GM03348 (cell line): ENCODE data around the gene NFIC.

Experiments used
- DNase-seq: peaks from one replicate; pipeline ENCODE4 v3.0.0; 2012; ENCODE audit warnings: low spot score

The NFIC gene

DNA sequence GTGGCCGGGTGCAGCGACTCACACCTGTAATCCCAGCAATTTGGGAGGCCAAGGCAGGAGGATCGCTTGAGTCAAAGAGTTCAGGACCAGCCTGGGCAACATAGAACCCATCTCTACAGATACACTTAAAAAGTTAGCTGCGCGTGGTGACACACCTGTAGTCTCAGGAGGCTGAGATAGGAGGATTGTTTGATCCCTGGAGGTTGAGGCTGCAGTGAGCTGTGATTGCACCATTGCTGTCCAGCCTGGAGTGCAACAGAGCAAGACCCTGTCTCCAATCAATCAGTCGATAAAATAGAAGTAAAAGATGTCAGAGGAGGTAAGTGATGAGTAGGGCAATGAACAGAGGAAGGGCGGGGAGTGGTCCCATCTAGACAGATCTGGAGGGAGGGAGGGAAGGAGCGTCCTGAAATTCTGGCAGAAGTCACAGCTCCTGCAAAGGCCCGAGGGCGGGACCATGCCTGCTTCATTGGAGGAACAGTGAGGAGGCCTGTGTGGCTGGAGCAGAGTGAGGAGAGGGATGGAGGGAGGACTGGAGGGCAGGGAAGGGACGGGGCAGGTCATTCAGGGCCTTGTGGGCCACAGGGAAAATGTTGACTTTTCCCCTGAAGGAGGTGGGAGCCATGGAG lies 104.2 kb downstream of the NFIC start:
- no peak for DNase-seq

DNA sequence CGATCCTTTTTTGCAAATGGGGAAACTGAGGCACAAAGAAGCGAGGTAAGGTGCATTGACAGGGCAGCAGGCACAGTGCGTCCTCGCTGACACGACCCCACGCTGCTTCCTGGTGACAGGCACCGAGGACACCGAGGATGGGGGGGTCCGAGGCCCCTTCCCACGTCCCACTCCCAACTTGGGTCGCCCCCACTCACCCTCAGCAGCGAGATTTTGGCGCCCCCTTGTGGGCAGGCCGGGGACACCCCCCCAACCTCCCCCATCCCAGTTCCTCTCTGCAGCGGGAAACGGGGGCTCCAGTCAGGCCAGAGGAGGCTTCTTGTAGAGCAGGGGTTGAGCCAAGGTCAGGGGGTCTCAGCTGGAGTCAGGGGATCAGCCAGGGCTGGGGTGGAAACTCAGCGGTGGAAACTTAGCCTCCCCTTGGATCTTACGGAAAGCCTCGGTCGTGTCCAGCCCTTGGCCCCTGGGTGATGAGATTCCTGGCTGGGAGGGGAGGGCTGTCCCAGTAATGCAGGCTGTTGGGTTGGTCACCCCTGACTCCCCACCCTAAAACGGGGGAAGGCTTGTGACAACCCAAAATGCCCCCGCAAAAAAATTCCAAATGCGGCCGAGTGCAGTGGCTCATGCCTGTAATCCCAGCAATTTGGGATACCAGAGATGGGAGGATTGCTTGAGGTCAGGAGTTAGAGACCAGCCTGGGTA lies 105.7 kb downstream of the NFIC start:
- DNase-seq = peak; percentile 83

DNA sequence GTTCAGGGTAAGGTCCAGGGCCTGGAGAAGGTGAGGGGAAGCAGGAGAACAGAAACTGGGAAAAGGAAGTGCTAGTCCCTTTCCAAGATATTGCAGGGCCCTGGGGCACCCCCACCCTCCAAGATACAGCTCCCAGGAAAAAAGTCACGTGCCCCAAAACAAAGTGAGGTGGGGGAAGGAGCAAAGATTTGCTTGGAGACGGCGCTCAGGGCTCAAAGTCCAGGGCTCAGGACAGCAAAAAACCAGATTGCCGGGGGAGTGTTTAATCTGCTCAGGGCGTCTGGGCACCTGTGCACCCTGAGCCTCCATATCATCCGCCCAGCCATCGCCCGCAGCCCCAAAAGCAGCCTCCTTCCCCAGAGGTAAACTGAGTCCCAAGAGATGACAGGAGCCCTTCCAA lies 107.6 kb downstream of the NFIC start:
- DNase-seq = no peak

DNA sequence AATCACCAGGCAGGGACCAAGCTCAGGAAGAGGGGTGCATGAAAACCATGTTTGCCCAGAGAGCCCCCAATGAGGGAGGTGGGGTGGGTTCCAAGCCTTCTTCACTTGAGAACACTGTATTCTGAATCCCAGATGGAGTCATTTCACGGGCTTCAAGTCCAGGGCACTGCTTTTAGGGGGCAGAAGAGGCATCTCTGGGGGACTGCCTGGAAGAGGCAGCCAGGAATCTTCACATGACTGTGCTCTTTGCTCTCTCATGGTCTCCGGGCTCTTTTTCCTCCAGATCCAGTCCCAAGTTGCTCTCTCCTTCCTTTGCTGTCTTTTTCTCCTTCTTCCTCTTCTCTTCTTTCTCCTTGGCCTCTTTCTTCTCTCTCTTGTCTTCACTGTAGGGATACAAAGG lies 108.2 kb downstream of the NFIC start:
- DNase-seq = no peak

DNA sequence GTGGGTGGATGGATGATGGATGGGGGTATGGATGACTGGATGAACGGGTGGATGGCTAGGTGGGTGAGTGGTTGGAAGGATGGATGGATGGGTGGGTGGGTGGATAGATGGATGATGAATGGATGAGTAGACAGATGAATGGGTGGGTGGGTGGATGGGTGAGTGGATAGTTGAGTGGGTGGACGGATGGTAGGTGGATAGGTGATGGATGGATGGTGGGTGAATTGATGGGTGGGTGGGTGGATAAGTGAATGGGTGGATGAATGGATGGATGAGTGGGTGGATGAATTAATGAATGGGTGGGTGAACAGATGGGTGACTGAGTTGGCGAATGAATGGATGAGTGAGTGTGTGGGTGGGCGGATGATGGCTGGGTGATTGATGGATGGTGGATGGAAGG lies 109.1 kb downstream of the NFIC start:
- DNase-seq = no peak

DNA sequence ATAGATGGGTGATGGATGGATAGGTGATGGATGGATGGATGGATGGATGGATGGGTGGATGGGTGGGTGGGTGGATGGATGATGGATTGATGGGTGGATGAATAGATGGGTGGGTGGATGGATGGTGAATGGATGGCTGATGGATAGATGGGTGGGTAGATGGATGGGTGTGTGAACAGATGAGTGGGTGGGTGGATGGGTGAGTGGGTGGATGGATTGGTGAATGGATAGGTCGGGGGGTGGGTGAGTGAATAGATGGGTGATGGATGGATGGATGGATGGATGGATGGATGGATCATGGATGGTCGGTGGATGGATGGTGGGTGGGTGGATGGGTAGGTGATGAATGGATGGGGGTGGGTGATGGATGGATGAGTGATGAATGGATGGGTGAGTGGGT lies 110.4 kb downstream of the NFIC start:
- DNase-seq = no peak

DNA sequence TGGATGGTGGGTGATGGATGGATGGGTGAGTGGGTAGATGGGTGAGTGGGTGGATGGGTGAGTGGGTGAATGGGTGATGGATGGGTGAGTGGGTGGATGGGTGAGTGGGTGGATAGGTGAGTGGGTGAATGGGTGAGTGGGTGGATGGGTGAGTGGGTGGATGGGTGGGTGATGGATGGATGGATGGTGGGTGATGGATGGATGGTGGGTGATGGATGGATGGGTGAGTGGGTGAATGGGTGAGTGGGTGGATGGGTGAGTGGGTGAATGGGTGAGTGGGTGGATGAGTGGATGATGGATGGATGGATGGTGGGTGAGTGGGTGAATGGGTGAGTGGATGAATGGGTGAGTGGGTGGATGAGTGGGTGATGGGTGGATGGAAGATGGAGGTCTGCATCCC lies 111.1 kb downstream of the NFIC start:
- no peak for DNase-seq

DNA sequence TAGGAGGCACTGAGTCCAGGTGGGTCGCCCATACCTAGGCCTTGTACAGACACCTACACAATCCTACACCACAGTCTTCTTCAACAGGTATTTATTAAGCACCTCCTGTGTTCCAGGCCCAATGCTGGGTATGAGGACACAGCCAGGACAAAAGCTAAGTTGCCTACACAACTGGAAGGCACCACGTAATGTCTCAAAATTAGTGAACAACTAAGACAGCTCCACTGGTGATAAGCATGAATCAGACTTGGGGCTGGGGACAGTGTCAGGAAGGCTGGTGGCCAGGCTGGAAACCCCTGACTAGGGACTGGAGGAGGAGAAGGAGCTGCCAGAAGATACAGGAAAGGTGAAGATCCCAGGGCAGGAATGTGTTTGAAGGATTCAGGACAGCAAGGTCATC lies 111.6 kb downstream of the NFIC start:
- DNase-seq = no peak

DNA sequence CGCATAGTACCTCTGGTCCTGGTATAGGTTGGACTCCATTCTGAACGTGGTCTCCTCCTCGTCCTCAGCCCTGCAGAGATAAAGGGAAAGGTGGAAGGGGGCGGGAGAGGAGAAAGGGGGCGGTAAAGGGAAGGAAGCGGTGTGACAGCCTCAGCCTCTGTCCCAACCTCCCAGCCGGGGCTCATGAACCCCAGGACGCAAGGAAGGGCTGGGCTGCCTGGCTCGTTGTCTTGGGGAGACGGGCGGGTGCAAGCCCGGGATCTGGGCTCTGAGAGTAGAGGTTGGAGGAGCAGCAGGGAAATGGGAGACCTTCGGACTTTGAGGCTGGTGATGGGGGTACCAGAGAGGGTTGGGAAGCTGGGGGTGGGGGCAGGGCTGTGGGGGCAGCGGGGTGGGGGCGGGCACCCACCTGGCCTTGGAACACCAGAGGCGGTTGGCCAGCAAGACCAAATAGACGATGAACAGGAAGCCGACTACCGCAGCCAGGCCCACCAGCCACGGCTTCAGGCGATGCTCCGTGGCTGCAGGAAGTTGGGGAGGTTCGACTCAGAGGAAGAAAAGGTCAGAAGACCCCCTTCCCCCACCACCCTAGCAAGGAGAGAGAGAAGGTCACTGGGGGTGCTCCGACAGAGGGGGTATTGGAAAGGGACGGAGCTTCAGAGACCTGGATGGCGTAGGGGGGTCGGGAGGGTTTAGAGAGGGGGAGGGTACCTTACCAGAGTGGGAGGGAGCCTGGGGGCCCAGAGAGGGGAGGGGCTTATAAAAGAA lies 112.2 kb downstream of the NFIC start:
- DNase-seq = no peak

DNA sequence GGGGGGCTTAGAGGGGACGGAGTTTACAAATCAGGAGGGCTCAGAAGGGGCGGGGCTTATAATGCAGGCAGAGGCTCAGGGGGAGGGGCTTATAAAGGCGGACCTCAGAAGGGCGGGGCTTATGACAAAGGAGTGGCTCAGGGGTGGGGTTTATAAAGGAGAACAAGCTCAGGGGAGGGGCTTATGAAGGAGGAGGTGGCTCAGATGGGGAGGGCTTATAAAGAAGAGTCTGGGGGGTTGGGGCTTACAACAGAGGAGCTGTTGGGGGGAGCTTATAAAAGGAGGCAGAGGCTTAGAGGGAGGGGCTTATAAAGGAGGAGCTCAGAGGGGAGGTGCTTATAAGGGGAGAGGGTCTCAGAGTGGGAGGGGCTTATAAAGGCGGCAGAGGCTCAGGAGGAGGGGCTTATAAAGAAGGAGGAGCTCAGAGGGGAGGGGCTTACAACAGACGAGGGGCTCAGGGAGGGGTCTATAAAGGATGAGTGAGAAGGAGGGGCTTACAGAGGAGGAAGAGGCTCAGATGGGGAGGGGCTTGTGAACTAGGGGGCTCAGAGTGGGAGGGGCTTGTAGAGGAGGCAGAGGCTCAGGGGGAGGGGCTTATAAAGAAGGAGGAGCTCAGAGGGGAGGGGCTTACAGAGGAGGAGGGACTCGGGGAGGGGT lies 112.9 kb downstream of the NFIC start:
- peak; percentile 43 for DNase-seq

DNA sequence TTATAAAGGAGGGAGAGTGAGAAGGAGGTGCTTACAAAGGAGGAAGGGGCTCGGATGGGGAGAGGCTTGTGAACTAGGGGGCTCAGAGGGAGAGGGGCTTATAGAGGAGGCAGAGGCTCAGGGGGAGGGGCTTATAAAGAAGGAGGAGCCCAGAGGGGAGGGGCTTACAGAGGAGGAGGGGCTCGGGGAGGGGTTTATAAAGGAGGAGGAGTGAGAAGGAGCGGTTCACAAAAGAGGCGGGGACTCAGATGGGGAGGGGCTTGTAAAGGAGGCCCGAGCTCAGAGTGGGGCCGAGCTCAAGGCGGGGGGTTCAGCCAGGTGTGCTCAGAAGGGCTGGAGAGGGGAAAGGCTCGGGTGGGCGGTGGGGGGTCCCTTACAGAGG lies 113.4 kb downstream of the NFIC start:
- no peak for DNase-seq

DNA sequence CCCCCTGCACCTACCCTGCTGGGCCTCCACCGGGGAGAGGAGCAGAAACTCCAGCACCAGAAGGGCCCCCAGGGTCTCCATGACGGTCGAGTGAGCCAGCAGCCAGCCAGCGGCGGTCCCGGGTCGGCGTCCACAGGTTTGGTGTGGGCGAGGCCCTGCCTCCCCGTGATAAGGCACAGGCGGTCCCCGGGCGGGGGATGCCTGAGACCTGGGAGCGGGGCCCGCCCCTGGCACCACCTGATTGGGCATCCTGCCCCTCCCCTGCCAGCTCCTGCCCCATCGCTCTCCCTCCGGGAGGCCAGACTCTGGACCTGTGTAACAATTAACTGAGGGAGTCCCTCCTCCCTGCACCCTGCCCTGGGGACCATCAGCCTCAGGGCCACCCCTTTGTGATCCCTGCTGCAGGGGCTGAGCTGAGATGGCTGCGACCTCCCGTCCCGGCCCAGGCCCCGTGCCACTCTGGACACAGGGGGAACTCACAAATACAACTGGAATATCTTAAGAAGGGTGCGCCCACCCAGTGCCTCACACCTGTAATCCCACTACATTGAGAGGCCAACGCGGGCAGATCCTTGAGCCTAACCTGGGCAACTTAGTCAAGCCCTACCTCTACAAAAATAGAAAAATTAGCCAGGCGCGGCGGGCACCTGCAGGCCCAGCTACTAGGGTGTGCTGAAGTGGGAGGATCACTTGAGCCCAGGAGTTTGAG lies 114.2 kb downstream of the NFIC start, which contains the start of gene SMIM24:
Gene SMIM24, minus strand, starts transcription at position 143 of the 709 bp plus-strand sequence. Its CDS starts 62 bp downstream, at position 81.
- DNase-seq = no peak

DNA sequence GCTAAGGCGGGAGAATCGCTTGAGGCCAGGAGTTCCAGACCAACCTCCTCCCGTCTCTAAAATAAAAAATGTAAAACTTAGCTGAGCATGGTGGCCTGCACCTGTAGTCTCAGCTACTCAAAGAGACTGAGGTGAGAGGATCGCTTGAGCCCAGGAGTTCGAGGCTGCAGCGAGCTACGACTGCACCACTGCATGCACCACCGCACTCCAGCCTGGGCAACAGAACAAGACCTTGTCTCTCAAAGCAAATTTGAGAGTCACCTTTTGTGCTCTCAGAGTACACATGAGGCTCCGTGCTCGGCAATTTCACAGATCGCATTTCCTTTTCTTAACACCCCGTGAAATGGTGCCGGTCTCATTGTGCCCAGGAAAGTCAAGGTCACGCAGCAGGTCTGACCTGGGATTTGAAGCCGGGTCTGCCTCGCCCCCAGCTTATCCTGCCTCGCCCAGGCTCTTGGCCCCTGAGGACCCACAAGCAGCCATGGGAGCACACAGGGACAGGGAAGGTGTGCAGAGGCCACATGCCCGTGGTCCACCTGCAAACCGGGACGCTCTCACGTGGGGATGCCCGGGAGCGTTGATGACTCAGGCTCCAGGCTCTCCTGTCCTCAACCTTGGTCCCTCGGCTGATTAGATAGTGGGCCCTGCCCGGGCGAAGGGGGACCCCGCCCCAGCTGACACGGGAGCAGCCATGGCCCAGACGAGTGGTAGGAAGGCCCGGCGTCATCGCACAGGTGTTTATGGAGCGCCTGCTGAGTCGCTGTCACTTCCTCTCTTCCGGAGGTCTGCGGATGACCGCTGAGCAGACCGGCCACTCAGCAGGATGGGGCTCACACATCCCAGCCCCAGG lies 115.1 kb downstream of the NFIC start:
- DNase-seq = no peak

DNA sequence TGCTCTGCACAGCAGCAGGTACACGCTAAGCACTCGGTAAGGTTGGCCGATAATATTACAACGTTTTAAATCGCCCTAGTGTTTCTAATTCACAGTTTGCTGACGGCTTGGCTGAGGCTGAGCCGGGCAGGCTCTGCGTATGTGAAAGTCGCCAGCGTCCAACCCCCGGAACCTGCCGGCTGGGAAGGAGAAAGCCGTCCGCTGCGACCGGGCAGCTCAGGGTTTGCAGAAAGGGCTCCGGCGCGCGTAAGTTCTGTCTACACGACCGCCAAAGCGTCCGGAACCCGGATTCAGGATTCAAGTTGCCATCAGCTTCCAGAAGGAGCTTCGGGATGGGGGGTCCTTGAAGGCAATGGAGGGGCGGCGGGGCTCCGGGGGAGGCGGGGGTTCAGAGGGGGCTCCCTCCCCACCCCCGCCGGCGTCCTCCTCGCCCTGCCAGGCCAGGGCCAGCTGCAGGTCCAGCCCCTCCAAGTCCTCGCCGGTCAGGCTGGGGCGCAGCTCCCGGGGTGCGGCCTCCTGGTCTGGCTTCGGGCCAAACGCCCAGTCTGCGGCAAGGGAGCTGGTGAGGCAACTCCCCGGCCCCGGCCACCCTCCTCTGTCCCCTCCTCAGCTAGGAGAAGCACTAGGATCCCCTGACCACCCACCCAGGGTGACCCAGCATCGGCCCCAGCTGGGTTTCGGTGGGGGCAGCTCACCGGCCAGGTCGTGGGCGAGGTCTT lies 116.3 kb downstream of the NFIC start:
- DNase-seq = no peak

DNA sequence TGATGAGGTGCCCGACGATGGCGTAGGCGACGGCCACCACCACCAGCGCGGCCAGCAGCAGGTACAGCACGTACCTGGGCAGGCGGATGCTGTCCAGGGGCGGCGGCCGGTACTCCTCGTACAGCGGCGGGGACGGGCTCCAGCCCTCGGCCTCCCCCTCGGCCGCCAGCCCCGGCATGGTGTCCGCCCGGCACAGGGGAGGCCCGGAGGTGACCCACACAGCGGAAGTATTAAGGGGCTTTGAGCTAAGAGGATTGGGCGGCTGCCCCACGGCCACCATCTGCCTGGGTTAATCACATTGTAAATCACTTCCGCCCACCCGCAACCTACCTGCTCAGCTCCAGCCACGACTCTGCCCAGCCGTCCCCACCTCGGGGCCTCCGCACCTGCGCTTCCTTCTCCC lies 116.8 kb downstream of the NFIC start, which contains the start of gene SMIM44:
Gene SMIM44, minus strand, starts transcription at position 216 of the 403 bp plus-strand sequence. Its CDS starts 38 bp downstream, at position 178.
- DNase-seq = no peak

DNA sequence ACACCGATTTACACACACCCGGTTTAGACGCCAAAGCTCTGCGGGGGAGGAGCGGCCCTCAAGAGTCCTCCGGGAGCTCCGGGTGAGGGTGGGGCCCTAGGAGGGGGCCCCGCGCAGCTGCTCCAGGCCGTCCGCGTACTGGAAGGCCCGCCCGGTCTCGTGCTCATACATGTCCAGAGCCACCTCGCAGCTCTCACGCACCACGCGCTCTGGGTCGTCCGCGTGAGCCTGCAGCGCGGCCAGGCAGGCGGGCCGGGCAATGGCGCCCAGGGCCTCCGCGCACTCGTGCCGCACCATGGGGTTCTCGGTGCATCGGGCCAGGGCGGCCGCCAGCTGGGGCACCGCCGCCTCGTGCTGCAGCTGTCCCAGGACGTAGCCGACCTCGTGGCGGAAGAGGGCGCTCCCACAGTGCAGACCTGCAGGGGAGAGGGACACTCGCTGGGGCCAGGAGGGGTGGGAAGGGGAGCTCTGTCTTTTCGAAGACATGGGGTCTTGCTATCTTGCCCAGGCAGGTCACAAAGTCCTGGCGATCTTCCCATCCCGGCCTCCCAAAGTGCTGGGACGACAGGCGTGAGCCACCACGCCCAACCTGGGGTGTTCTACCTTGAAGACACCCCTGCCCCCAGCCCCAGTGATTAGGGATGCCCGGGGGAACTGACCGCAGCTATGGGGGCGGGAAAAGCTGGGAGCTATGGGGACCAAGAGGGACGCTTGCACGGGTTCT lies 125.2 kb downstream of the NFIC start:
- no peak for DNase-seq

DNA sequence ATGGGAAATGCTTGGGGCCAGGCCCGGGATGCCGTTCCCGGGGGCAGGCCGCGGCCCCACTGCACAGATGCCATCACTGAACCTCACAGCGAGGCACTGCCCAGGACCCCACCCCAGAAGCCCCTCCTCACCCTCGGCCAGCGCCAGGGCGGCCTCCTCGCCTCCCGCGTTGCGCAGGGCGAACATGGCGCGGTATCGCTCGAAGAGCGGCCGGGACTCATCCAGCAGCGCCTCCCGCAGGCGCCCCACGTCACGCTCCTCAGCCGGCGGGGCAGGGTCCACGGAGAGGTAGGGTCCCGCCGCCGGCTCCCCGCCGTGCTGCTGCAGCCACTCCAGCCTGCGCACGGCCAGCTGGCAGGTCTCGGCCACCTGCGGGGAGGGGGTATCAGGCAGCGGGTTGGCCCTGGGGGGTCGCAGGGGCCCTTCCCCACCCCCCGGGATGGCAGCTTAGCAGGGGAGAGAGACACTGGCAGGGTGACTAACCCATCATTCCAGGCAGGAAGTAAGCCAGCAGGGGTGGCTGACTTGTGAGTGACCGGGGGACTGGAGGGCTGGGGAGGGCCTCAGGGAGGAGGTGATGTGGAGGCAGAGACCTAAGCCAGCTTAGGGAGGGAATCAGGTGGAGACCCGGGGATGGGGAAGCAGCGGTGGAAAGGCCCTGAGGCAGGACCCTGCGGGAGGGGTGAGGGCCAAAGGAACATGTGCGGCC lies 125.9 kb downstream of the NFIC start:
- no peak for DNase-seq

DNA sequence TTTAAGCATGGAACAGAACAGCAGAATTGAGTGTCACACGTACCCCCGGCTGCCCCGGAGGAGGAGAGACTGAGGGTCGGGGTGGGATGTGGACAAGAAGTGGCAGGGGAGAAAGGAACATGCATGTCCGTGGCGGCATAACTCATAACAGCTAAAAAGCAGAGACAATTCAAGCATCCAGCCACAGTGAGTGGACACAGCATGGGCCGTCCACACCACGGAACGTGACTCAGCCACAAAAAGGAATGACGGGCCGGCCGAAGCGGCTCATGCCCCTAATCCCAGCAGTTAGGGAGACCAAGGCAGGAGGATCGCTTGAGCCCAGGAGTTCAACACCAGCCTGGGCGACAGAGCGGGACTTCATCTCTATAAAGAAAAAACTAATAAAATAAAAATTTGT lies 126.5 kb downstream of the NFIC start:
- DNase-seq = no peak

DNA sequence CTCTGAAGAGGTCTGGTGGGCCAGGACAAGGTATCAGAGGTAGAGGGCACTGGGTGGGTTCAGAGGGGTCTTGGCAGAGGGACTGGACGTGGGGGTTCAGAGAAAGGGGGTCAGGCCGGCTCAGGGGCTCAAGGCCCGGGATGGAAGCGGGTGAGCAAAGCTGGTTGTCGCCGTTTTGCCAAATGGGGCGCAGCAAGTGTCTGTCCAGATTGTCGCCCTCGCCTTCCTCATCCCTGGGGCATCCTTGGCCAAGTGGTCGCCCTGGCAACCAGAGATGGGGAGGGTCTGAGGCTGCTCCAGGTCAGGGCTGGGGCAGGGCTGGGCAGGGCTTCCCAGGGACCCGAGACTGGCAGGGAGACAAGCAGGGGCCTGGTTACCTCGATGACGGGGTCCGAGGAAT lies 127.3 kb downstream of the NFIC start:
- no peak for DNase-seq
